ENCODE results near the gene MYBL2. TPM values are rescaled to one million over a fixed set of nuclear protein-coding genes. Genes with fewer than 3 reads are reported as not detected.
"Not testable (repeated sequence)": the region's sequence is repeated elsewhere in the genome, so short reads cannot be mapped to it uniquely, and the experiment has no call there.

MYBL2 gene
- total RNA-seq, 4 donors from 2014 or later: 1.5 to 27.2 (median 2.6) TPM

DNA sequence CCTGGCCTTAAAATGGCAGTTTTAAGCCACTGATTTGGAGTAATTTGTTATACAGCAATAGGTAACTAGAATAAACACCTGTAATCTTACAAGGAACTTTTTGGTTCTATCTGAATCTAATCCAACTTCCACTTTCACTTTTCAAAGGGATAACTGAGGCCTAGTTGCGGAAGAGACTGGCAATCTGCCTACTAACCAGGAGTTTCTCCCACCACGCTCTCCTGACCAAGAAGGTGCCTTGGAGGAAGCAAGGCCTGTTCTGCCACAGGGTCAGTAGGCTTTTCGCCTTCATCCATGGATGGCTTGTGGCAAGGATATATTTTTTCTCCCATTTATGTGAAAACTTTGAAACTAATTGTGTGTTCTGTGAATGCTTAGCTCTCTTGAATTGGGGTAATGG lies 12.9 kb upstream of the MYBL2 start:
- Histone ChIP-seq H3K9me3 (no peaks in the 10 kb centered on the region), H3K27ac (peak overlapping the region in 2 of 4 donors; percentile 13 to 59), H3K4me3 (no peak overlapping the region), H3K4me1 (peaks cover 0 to 12% (median 0%) of the 10 kb centered on the region in 4 donors), H3K36me3 (no peaks in the 10 kb centered on the region), H3K27me3 (no peaks in the 10 kb centered on the region)
- no peak for DNase-seq
- TF ChIP-seq, protein P1, sequence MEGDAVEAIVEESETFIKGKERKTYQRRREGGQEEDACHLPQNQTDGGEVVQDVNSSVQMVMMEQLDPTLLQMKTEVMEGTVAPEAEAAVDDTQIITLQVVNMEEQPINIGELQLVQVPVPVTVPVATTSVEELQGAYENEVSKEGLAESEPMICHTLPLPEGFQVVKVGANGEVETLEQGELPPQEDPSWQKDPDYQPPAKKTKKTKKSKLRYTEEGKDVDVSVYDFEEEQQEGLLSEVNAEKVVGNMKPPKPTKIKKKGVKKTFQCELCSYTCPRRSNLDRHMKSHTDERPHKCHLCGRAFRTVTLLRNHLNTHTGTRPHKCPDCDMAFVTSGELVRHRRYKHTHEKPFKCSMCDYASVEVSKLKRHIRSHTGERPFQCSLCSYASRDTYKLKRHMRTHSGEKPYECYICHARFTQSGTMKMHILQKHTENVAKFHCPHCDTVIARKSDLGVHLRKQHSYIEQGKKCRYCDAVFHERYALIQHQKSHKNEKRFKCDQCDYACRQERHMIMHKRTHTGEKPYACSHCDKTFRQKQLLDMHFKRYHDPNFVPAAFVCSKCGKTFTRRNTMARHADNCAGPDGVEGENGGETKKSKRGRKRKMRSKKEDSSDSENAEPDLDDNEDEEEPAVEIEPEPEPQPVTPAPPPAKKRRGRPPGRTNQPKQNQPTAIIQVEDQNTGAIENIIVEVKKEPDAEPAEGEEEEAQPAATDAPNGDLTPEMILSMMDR (IDR thresholded peaks at IDR 0.05): no peak
- no peak for TF ChIP-seq POLR2A (IDR thresholded peaks at IDR 0.05)

DNA sequence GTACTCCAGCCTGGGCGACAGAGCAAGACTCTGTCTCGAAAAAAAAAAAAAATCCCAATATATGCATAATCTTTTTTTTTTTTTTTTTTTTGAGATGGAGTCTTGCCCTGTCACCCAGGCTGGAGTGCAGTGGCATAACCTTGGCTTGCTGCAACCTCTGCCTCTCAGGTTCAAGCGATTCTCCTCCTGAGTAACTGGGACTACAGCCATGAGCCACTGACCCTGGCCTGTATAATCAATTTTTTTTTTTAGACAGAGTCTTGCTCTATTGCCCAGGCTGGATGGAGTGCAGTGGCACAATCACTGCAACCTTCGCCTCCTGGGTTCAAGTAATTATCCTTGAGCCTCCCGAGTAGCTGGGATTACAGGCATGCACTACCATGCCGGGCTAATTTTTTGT lies 11.7 kb upstream of the MYBL2 start:
- H3K4me3 ChIP-seq, H3K9me3 ChIP-seq, H3K27ac ChIP-seq, DNase-seq, H3K27me3 ChIP-seq, H3K36me3 ChIP-seq: not testable (repeated sequence)
- peaks cover 0 to 12% (median 0%) of the 10 kb centered on the region in 4 donors for H3K4me1 ChIP-seq

DNA sequence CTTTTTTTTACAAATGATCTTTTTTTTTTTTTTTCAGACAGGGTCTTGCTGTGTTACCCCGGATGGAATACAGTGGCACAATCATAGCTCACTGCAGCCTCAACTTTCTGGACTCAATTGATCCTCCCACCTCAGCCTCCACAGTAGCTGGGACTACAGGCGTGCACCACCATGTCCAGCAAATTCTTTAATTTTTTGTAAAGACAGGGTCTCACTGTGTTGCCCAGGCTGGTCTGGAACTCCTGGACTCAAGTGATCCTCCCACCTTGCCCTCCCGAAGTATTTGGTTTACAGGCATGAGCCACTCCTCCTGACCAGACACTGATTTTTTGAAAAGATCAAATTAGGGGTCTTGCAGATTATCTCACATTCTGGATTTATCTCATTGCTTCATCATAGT lies 11.0 kb upstream of the MYBL2 start:
- peaks cover 0 to 12% (median 0%) of the 10 kb centered on the region in 4 donors for H3K4me1 ChIP-seq
- TF ChIP-seq, protein P1 (IDR thresholded peaks at IDR 0.05): no peak
- TF ChIP-seq POLR2A (IDR thresholded peaks at IDR 0.05): no peak
- no peaks in the 10 kb centered on the region for H3K27me3 ChIP-seq
- H3K4me3 ChIP-seq: no peak overlapping the region
- H3K36me3 ChIP-seq: no peaks in the 10 kb centered on the region
- no peaks in the 10 kb centered on the region for H3K9me3 ChIP-seq
- H3K27ac ChIP-seq: peak overlapping the region in 1 of 4 donors; percentile 96
- DNase-seq: no peak

DNA sequence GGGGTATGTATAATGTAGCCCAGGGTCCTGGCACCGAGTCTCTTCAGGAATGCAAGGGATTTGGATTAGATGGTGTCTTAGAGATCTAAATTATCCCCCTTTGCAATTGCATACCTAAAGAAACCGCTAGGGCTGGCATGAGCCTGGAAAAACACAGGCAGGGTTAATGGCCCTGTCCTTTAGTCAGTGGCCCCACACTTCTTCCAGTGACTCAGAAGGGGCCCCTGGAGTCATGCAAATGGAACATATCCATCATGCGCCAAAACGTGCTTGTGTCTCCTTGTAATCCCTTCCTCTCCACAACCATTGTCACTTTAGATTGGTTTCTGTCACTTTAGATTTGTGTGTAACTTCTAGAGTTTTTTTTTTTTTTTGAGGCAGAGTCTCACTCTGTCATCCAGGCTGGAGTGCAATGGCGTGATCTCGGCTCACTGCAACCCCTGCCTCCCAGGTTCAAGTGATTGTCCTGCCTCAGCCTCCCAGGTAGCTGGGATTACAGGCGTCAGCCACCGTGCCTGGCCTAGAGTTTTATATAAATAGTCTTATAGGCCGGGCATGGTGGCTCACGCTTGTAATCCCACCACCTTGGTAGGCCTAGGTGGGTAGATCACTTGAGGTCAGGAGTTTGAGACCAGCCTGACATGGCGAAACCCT lies 8.7 kb upstream of the MYBL2 start:
- peak in 1 of 3 donors; percentile 49 for DNase-seq
- no peaks in the 10 kb centered on the region for H3K36me3 ChIP-seq
- H3K4me3 ChIP-seq: peak overlapping the region; percentile 55 to 74 (median 63)
- H3K27ac ChIP-seq: peak overlapping the region; percentile 78 to 96 (median 88)
- peaks cover 0 to 12% (median 0%) of the 10 kb centered on the region in 4 donors for H3K4me1 ChIP-seq
- no peaks in the 10 kb centered on the region for H3K9me3 ChIP-seq
- TF ChIP-seq POLR2A (IDR thresholded peaks at IDR 0.05): no peak
- TF ChIP-seq, protein P1 (IDR thresholded peaks at IDR 0.05): peak in 4 of 6 experiments; percentile 6 to 41 (median 15)
- no peaks in the 10 kb centered on the region for H3K27me3 ChIP-seq

DNA sequence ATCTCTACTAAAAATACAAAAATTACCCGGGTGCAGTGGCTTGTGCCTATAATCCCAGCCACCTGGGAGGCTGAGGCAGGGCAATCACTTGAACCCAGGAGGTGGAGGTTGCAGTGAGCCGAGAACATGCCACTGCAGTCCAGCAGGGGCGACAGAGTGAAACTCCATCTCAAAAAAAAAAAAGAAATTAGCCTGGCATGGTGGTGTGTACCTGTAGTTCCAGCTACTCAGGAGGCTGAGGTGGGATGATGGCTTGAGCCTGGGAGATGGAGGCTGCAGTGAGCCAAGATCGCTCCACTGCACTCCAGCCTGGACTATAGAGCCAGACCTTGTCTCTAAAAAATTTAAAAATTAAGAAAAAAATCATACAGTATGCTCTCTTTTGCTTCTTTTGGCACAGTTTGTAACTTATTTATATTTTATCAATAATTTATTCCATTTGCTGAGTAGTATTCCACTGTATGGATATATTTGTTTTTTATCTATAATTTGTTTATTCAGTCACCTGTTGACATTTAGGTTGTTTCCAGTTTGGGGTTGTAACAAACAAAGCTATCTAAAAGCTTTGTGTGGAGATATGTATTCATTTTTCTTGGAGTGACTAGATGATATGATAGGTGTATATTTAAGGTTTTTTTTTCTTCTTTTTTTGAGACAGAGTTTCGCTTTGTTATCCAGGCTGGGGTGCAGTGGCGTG lies 8.0 kb upstream of the MYBL2 start:
- no peak overlapping the region for H3K4me3 ChIP-seq
- peaks cover 0 to 17% (median 0%) of the 10 kb centered on the region in 4 donors for H3K4me1 ChIP-seq
- DNase-seq: no peak
- no peaks in the 10 kb centered on the region for H3K27me3 ChIP-seq
- H3K36me3 ChIP-seq: no peaks in the 10 kb centered on the region
- peak overlapping the region in 1 of 4 donors; percentile 78 for H3K27ac ChIP-seq
- no peaks in the 10 kb centered on the region for H3K9me3 ChIP-seq
- TF ChIP-seq, protein P1 (IDR thresholded peaks at IDR 0.05): peak in 1 of 6 experiments; percentile 14
- TF ChIP-seq POLR2A (IDR thresholded peaks at IDR 0.05): no peak

All from Peyer's patch (tissue), 4 donors.